GM12875 (cell line): Measurements from ENCODE around the gene P2RY2.

ENCODE experiments used
- H3K4me3 ChIP-seq: one replicate; pipeline ENCODE4 v1.5.1; 2011; ENCODE audit warnings: low read depth, low read length, control low read depth
- TF ChIP-seq, protein P1 (sequence below): IDR thresholded peaks from 2 replicates; pipeline ENCODE4 v1.5.1; 2011; ENCODE audit warnings: low read depth, mild to moderate bottlenecking, control low read depth, inconsistent platforms, low read length, moderate library complexity, borderline replicate concordance; ENCODE audit not compliant: insufficient read depth

The P2RY2 gene

DNA sequence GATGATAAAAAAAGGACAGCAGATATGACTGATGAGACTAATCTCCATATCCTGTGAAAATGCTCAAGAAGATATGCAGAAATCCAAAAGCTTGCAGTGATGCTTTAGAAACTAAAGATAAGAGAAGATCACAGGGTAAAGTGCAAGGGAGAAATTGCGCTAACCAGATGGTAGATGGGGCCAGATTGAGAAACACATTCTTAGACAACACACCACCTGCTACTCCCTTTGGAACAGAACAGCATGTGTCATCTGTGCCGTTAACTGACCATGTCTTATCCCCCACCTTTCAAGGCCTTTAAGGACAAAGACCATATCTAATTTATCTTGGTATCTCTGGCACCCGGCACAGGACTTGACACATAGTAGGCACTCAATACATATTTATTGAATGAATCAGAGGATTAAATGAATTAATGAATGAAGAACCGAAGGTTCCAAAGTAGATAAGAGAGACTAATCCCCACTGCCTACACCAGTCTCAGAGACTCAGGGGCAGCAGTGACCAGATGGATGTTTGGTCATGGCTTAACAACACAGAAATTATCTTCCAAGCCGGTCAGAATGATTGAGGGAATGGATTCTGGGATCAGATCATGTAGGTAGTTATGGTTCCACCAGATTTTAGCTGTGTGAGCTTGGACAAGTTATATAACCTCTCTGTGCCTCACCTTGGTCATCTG lies 12.3 kb upstream of the P2RY2 start:
- TF ChIP-seq, protein P1, sequence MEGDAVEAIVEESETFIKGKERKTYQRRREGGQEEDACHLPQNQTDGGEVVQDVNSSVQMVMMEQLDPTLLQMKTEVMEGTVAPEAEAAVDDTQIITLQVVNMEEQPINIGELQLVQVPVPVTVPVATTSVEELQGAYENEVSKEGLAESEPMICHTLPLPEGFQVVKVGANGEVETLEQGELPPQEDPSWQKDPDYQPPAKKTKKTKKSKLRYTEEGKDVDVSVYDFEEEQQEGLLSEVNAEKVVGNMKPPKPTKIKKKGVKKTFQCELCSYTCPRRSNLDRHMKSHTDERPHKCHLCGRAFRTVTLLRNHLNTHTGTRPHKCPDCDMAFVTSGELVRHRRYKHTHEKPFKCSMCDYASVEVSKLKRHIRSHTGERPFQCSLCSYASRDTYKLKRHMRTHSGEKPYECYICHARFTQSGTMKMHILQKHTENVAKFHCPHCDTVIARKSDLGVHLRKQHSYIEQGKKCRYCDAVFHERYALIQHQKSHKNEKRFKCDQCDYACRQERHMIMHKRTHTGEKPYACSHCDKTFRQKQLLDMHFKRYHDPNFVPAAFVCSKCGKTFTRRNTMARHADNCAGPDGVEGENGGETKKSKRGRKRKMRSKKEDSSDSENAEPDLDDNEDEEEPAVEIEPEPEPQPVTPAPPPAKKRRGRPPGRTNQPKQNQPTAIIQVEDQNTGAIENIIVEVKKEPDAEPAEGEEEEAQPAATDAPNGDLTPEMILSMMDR = no peak

DNA sequence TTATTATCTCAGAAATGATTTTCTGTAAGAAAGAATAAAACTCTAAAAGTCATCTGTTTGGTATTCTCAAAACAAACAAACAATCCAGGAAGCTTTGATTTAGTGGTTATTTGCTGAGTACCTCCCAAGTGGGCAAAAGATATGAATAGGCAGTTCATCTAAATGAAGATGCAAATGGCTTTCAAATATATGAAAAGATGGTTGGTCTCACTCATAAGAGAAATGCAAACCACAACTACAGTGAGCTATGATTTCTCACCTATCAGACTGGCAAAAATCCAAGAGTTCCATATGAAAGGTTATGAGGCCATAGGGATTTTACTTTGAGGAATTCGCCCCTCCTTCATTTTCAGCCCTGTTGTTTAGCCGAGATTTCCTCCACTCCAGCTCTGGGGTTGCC lies 11.3 kb upstream of the P2RY2 start:
- H3K4me3 ChIP-seq = no peak overlapping the region
- TF ChIP-seq, protein P1 = no peak

More for the DNA sequence above, 12.3 kb upstream of the P2RY2 start:
- H3K4me3 ChIP-seq = no peak overlapping the region

DNA sequence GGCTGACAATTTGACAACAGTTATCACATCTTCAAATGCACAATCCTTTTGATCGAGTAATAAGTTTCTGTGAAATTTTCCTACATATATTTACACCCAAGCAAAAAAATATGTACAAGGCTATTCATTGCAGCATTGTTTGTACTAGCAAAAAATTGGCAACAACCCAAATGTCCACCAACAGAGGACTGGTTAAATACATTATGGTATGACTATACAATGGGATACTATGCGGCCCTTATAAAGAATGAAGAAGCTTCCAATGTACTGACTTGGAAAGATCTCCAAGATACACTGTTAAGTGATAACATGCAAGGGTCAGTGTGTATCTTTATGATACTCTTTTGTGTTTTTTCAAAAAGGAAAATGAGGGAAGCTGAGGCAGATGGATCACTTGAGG lies 8.2 kb upstream of the P2RY2 start:
- H3K4me3 ChIP-seq = no peak overlapping the region
- TF ChIP-seq, protein P1 = no peak

GRCh38 chr11:73210916-73211667 lies 7.0 kb upstream of the P2RY2 start:
- TF ChIP-seq, protein P1 = no peak
- no peak overlapping the region for H3K4me3 ChIP-seq

GRCh38 chr11:73213196-73214143 lies 4.6 kb upstream of the P2RY2 start:
- no peak overlapping the region for H3K4me3 ChIP-seq
- TF ChIP-seq, protein P1 = no peak

DNA sequence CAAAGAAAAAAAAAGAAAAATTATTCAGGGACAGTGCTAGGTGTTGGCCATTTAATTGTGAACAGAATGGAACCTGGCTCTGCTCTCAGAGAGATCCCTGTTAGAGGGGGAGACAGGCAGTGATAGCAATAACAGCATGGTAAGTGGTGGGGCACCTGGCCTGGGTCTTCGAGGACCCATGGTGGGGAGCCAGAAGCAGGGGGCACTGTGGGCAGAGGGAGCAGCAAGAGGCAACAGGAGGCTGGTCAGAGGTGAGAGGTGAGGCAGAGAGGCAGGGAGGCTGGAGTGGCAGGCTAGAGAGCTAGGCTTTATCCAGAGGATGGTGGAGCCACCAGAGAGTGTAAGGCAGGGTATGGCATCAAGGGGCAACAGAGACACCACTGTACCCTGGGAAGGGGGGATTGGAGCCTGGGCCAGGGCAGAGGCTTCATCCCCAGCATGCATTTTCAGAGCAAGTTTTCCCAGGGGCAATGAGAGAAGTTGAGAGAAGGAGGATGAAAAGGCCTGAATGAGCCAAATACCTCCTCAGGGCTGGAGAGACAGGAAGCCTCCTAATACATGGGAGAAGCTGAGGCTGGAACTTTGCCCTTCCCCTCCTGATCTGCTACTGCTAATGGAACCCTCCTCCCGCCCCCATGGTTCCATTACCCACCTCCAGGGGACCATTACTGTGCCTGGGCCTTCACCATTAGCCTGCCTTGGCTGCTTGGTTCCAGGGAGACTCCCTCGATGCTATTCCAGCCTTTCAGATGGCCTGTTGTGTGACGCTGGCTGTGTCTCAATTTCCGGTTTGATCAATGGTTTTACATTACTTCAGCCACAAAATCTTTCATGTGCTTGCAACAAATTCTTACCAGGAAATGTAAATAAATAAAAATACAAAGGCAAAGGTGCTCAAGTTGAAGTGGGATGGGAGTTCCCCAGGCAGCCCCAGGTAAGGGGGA lies 2.6 kb upstream of the P2RY2 start:
- TF ChIP-seq, protein P1 = no peak
- no peak overlapping the region for H3K4me3 ChIP-seq
